DND-41 (cell line): Measurements from ENCODE around the gene SIPA1.

ENCODE experiments used
- ATAC-seq: fragments of 200-7000 bp; cut with Tn5 transposase; 3 replicates; pipeline ENCODE4 v1.9.1; 2021; ENCODE audit warnings: low read depth; ENCODE audit not compliant: insufficient read depth
- DNase-seq: peaks from one replicate; pipeline ENCODE4 v3.0.0-alpha.2; 2020
- H2AFZ ChIP-seq: 2 replicates; pipeline ENCODE4 v1.6.0; 2012; ENCODE audit warnings: low read depth, low read length
- H3K27ac ChIP-seq: 2 replicates; pipeline ENCODE4 v1.5.1; 2012; ENCODE audit warnings: low read length, inconsistent platforms
- H3K27me3 ChIP-seq: fragments of 200-600 bp; sonication (generic); 2 replicates; pipeline ENCODE4 v1.6.0; 2012; ENCODE audit warnings: low read length, mild to moderate bottlenecking, inconsistent platforms; ENCODE audit not compliant: insufficient read depth, poor library complexity
- H3K36me3 ChIP-seq: 2 replicates; pipeline ENCODE4 v1.5.1; 2012; ENCODE audit warnings: low read length, inconsistent platforms; ENCODE audit not compliant: insufficient read depth
- H3K4me1 ChIP-seq: 2 replicates; pipeline ENCODE4 v1.5.1; 2012; ENCODE audit warnings: mild to moderate bottlenecking, low read length; ENCODE audit not compliant: insufficient read depth
- H3K4me2 ChIP-seq: 2 replicates; pipeline ENCODE4 v1.6.0; 2012; ENCODE audit warnings: mild to moderate bottlenecking, moderate library complexity, low read length, inconsistent platforms; ENCODE audit not compliant: insufficient read depth
- H3K4me3 ChIP-seq, 2 experiments: fragments of 200-600 bp in 1 of 2; shearing (Covaris generic) in 1 of 2; 2 replicates each; pipeline ENCODE4 v1.5.1; 2012 to 2016; ENCODE audit warnings: inconsistent platforms in 2 of 2, low read length in 2 of 2, mild to moderate bottlenecking in 2 of 2, low read depth in 1 of 2, moderate library complexity in 1 of 2
- H3K79me2 ChIP-seq: 2 replicates; pipeline ENCODE4 v1.6.0; 2012; ENCODE audit warnings: low read length, inconsistent platforms; ENCODE audit not compliant: insufficient read depth
- H3K9ac ChIP-seq: 2 replicates; pipeline ENCODE4 v1.6.0; 2012; ENCODE audit warnings: low read depth, mild to moderate bottlenecking, inconsistent platforms, low read length, moderate library complexity
- H3K9me3 ChIP-seq: 2 replicates; pipeline ENCODE4 v1.5.1; 2012; ENCODE audit warnings: low read length, moderate library complexity, mild to moderate bottlenecking, inconsistent platforms; ENCODE audit not compliant: insufficient read depth, severe bottlenecking
- H4K20me1 ChIP-seq: 2 replicates; pipeline ENCODE4 v1.6.0; 2012; ENCODE audit warnings: low read length; ENCODE audit not compliant: insufficient read depth
- CTCF ChIP-seq: IDR thresholded peaks from 2 replicates; pipeline ENCODE4 v1.5.1; 2012; ENCODE audit warnings: borderline replicate concordance, low read length, moderate library complexity, mild to moderate bottlenecking; ENCODE audit not compliant: poor library complexity, severe bottlenecking; ENCODE audit errors: extremely low read depth
- EZH2 ChIP-seq: IDR thresholded peaks from 3 replicates; pipeline ENCODE4 v1.6.1; 2012; ENCODE audit warnings: borderline replicate concordance, low read depth, mild to moderate bottlenecking, moderate library complexity, low read length, inconsistent platforms; ENCODE audit not compliant: severe bottlenecking

The SIPA1 gene

GRCh38 chr11:65696802-65697552, 59.1 kb downstream of the SIPA1 start:
- H3K4me1 ChIP-seq = no peaks in the 10 kb centered on the region
- no peak overlapping the region for H2AFZ ChIP-seq
- ATAC-seq (no peak), DNase-seq (no peak)
- H3K9ac ChIP-seq = no peak overlapping the region
- H3K79me2 ChIP-seq = no peaks in the 10 kb centered on the region
- peaks cover 3% of the 10 kb centered on the region for H3K9me3 ChIP-seq
- no peak overlapping the region for H3K4me3 ChIP-seq
- no peak overlapping the region for H3K4me2 ChIP-seq
- H3K27me3 ChIP-seq = no peaks in the 10 kb centered on the region
- TF ChIP-seq EZH2 = no peak
- no peak for TF ChIP-seq CTCF
- H3K36me3 ChIP-seq = no peaks in the 10 kb centered on the region
- H3K27ac ChIP-seq = no peak overlapping the region
- no peaks in the 10 kb centered on the region for H4K20me1 ChIP-seq

- ATAC-seq = no peak
- Histone ChIP-seq H3K4me1 (no peaks in the 10 kb centered on the region), H3K79me2 (no peaks in the 10 kb centered on the region), H3K9me3 (peaks cover 3% of the 10 kb centered on the region), H3K36me3 (no peaks in the 10 kb centered on the region), H3K27ac (no peak overlapping the region), H3K4me2 (no peak overlapping the region), H3K9ac (no peak overlapping the region), H3K4me3 (no peak overlapping the region), H2AFZ (no peak overlapping the region), H4K20me1 (no peaks in the 10 kb centered on the region), H3K27me3 (no peaks in the 10 kb centered on the region)
- no peak for TF ChIP-seq CTCF
- no peak for TF ChIP-seq EZH2
- DNase-seq = no peak
Measured at GRCh38 chr11:65698205-65698604, 60.3 kb downstream of the SIPA1 start.

GRCh38 chr11:65699306-65699705, 61.4 kb downstream of the SIPA1 start:
- TF ChIP-seq EZH2 = no peak
- no peak for TF ChIP-seq CTCF
- Histone ChIP-seq H3K27ac (no peak overlapping the region), H3K4me2 (no peak overlapping the region), H3K36me3 (no peaks in the 10 kb centered on the region), H2AFZ (no peak overlapping the region), H3K9ac (no peak overlapping the region), H3K4me3 (no peak overlapping the region), H3K9me3 (peaks cover 3% of the 10 kb centered on the region), H3K79me2 (no peaks in the 10 kb centered on the region), H3K27me3 (no peaks in the 10 kb centered on the region), H4K20me1 (no peaks in the 10 kb centered on the region), H3K4me1 (no peaks in the 10 kb centered on the region)
- ATAC-seq (no peak), DNase-seq (no peak)
